Tongue (tissue), 3 donors: ENCODE measurements around the gene MTPN. TPM values are rescaled to one million over a fixed set of nuclear protein-coding genes. Genes with fewer than 3 reads are reported as not detected.

Experiments
- DNase-seq: peaks from one replicate; pipeline ENCODE4 v3.0.0-alpha.2; 2015
- small RNA-seq: library from RNA; depleted of rRNA; stranded (forward); fragments of <200 nt; gene quantifications from one replicate; pipeline ENCODE3, GENCODE V24; 2014; ENCODE audit warnings: low replicate concordance
- total RNA-seq: library from RNA; depleted of rRNA; stranded (reverse); fragments of >200 nt; gene quantifications from one replicate; pipeline ENCODE4 v1.2.3, GENCODE V29; 2014

MTPN gene
- total RNA-seq, 1 donor from 2014 or later: 83.3 TPM

DNA sequence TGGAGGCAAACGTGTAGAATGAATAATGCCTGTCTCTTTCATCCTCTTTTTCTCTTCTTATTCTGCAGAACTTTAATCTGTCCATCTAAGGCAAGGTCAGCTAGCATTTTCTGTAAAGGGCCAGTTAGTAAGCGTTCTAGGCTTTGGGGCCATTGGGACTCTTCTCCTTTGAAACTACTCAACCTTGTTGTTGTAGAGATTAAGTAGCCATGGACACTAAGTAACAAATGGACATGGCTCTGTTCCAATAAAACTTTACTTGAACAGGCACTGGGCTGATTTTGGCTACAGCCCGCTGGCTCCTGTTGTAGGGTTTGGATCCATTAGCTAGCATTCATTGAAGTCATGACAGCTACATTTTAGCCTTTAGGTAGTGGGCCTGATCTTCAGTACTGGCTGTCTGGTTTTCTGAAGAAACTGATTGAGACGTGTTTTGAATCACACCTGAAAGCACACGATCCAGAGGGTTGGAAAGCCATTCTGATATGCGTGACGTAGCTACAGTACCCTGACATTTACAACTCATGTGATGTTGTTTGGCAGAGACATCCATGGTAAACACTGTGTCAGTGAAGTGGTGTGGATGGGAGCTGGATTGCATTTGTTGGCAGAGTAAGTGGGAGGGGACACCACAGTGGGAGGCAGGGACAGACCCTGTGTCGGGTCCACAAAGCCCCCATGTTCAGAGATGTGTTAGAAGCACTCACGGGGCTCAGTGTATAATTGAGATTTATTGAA, 92.5 kb downstream of the MTPN start:
- DNase-seq: no peak

DNA sequence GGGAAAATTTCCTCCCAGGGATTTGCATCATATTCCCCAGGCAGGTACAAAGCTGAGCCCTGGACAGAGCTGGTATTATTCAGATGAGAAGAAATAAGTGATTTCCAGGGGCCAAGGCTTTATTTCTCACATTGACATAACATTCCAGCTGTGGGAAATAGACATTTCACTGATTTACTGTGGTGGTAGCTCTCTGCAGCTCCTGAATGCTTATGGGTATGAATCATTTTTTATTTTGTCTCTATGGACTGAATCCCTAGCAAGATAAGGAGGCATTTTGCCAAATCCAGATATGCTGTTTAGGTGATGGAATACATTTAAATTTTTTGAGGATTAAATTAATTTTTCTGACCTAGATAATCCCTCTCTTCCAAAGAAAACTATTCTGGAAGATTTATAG, 97.9 kb downstream of the MTPN start:
- no peak for DNase-seq

DNA sequence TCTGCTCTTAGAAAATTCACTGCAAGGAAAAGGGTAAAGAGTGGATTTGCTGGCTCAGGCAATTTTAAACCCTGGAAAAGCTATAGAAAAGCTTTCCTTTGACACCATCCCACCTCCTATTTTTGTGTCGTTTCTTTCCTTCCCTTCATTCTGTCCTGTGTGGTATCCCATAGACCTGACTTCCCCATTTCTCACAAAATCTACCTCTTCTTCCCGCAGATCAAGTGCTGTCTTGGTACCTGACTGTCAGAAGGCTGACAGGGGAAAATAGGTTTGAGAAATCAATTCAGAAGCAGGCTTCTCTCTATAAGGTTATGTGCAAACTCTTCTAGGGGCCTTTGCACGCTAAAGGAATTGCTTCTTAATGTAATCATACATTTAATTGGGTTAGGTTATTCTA, 98.9 kb downstream of the MTPN start:
- no peak for DNase-seq

DNA sequence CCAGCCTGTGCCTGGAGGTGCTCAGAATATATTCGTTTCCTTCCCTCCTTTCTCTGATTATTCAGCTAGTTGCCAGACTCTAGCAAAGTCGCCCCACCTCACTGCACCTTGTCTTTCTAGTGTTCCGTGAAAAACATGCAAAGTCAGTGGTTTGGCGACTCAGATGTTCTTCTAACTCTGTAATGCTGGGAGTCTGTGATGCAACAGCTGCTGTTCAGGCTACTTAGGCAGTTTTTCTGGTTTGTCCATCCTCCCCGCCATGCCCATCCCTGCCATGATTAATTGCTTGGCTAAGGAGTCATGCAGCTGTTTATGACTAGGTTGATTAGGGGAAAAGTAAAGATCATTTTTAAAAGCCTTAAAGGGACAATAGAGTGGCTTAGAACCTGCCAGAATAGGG, 99.4 kb downstream of the MTPN start:
- DNase-seq: peak; percentile 83

Small RNA genes within 50 kb of the gene (small RNA-seq; reads per million reads assigned to genes)
- gene RNU6-223P: not detected

Other genes starting within 250 kb of the MTPN start
- gene SLC13A4, start 249.2 kb downstream of the MTPN start, total RNA-seq: not detected
- gene FAM180A, start 228.5 kb downstream of the MTPN start, total RNA-seq: 1.4 TPM